ENCODE results near the gene LDHB. TPM values are rescaled to one million over a fixed set of nuclear protein-coding genes. Genes with fewer than 3 reads are reported as not detected.

The LDHB gene
- total RNA-seq, 1 experiment from 2014 or later, result 1,343 TPM

- WGBS (ENCODE audit: extremely low coverage, insufficient read length, low lambda C conversion rate), result no CpG with 5 or more reads among the region's 3 CpGs
Observed at GRCh38 chr12:21676776-21677175, 19.1 kb upstream of the LDHB start.

More at GRCh38 chr12:21676776-21677175, 19.1 kb upstream of the LDHB start:
- Mint-ChIP-seq H3K36me3 (ENCODE audit: insufficient read depth in 1 of 3, low read depth in 3 of 3) (no peaks in the 10 kb centered on the region), H3K9me3 (no peaks in the 10 kb centered on the region), H3K4me3 (no peak overlapping the region), H3K4me1 (no peaks in the 10 kb centered on the region), H3K27me3 (ENCODE audit: low read depth) (0 out of 2 replicates have a peak, but pooled peaks cover 4% of the 10 kb centered on the region), H3K27ac (no peak overlapping the region)
- no peak for DNase-seq
- Histone ChIP-seq H3K4me1 (ENCODE audit: insufficient read depth, low read length) (no peaks in the 10 kb centered on the region), H3K4ac (ENCODE audit: low read depth, low read length) (no peak overlapping the region), H3K79me1 (ENCODE audit: insufficient read depth, low read depth, low read length, poor library complexity, severe bottlenecking) (no peaks in the 10 kb centered on the region), H3K14ac (ENCODE audit: insufficient read depth, low read length) (no peak overlapping the region), H3K9me3 (ENCODE audit: control insufficient read depth, low read depth, low read length) (no peaks in the 10 kb centered on the region), H3K9ac (ENCODE audit: extremely low read depth, insufficient read length, low read length) (no peak overlapping the region), H2BK12ac (ENCODE audit: insufficient read length, low read depth, low read length) (no peak overlapping the region), H3K27ac (ENCODE audit: insufficient read length, low read depth, low read length) (no peak overlapping the region), H2BK15ac (ENCODE audit: low read depth, low read length) (no peak overlapping the region), H3K79me2 (ENCODE audit: insufficient read depth, low read length) (0 out of 2 replicates have a peak, but pooled peaks cover 2% of the 10 kb centered on the region), H4K20me1 (ENCODE audit: control insufficient read depth, insufficient read depth, insufficient read length) (no peaks in the 10 kb centered on the region), H4K91ac (ENCODE audit: insufficient read length, low read depth, low read length) (no peak overlapping the region), H3K23me2 (ENCODE audit: insufficient read length, low read depth, low read length, poor library complexity, severe bottlenecking) (no peaks in the 10 kb centered on the region), H3K23ac (ENCODE audit: insufficient read length, low read depth, low read length) (no peak overlapping the region), H3T11ph (ENCODE audit: low read length) (no peak overlapping the region), H2BK20ac (ENCODE audit: low read depth, low read length, poor library complexity, severe bottlenecking) (no peak overlapping the region), H3K27me3 (ENCODE audit: insufficient read depth, low read length) (no peaks in the 10 kb centered on the region), H2AFZ (ENCODE audit: low read length) (no peak overlapping the region), H2AK5ac (ENCODE audit: insufficient read length, low read length) (no peak overlapping the region), H4K8ac (replicated peaks; ENCODE audit: insufficient read length, low read depth, low read length) (no peak overlapping the region), H3K18ac (ENCODE audit: insufficient read length, low read depth, low read length) (no peak overlapping the region), H2BK5ac (ENCODE audit: insufficient read length, low read length) (no peak overlapping the region), H2BK120ac (ENCODE audit: low read depth, low read length, poor library complexity, severe bottlenecking) (no peak overlapping the region), H3K56ac (ENCODE audit: insufficient read length, low read depth, low read length) (no peak overlapping the region), H4K5ac (ENCODE audit: insufficient read length, low read depth, low read length) (no peak overlapping the region), H3K4me2 (ENCODE audit: insufficient read depth, insufficient read length, low read length) (no peak overlapping the region)
- no peak for TF ChIP-seq CTCF (conservative IDR thresholded peaks at IDR 0.05)

All from H9 (cell line).